Measurements from ENCODE around the gene COPG2. TPM values are rescaled to one million over a fixed set of nuclear protein-coding genes. Genes with fewer than 3 reads are reported as not detected.

The COPG2 gene
- total RNA-seq, 5 donors from 2014 or later (not counting 1 experiment from before 2014, with no cell fraction given) = 7.7 to 10.4 (median 8.5) TPM

- Histone ChIP-seq H3K4me1 (ENCODE audit: control insufficient read depth in 1 of 2, extremely low read depth in 1 of 2, insufficient read depth in 2 of 2, low read length in 2 of 2) (no peaks in the 10 kb centered on the region), H3K27ac (ENCODE audit: low read length) (no peak overlapping the region), H3K9me3 (peaks cover 2% of the 10 kb centered on the region), H3K27me3 (replicated peaks in 1 of 2; ENCODE audit: control insufficient read depth in 2 of 2, extremely low read depth in 1 of 2, insufficient read depth in 2 of 2, low read length in 1 of 2) (no peaks in the 10 kb centered on the region), H3K4me3 (ENCODE audit: control insufficient read depth in 1 of 2, extremely low read depth in 1 of 2, low read length in 1 of 2) (no peak overlapping the region), H3K36me3 (ENCODE audit: control insufficient read depth in 2 of 2, extremely low read depth in 1 of 2, insufficient read depth in 1 of 2, low read length in 1 of 2) (no peaks in the 10 kb centered on the region)
- WGBS (ENCODE audit: insufficient coverage) = no CpG with 5 or more reads among the region's 4 CpGs
- H3K27ac Mint-ChIP-seq = no peak overlapping the region
- peak in 3 of 4 experiments; percentile 40 to 58 (median 45) for ATAC-seq (replicated peaks in 1 of 4)
- H3K4me3 Mint-ChIP-seq = no peak overlapping the region
- no peaks in the 10 kb centered on the region for H3K36me3 Mint-ChIP-seq
- ChIA-PET POLR2A (interaction anchor here in 1 of 2 donors (0.6 kb wide), 2 partner anchors 155 to 251 kb away, joined by 3 read pairs; no protein-coding TSS in a partner anchor), CTCF (interaction anchor here in 1 of 2 donors (0.6 kb wide), 1 partner anchor 277 kb away, joined by 5 read pairs; no protein-coding TSS in a partner anchor)
- DNase-seq = peak in 1 of 35 experiments; percentile 26
- peaks cover 0 to 2% of the 10 kb centered on the region in 2 donors for H3K27me3 Mint-ChIP-seq
- peaks cover 0 to 19% (median 3%) of the 10 kb centered on the region in 3 donors for H3K9me3 Mint-ChIP-seq
- H3K4me1 Mint-ChIP-seq = peaks cover 3 to 9% (median 6%) of the 10 kb centered on the region in 3 donors
Measured at GRCh38 chr7:130463553-130464434, 204.8 kb downstream of the COPG2 start.

DNA sequence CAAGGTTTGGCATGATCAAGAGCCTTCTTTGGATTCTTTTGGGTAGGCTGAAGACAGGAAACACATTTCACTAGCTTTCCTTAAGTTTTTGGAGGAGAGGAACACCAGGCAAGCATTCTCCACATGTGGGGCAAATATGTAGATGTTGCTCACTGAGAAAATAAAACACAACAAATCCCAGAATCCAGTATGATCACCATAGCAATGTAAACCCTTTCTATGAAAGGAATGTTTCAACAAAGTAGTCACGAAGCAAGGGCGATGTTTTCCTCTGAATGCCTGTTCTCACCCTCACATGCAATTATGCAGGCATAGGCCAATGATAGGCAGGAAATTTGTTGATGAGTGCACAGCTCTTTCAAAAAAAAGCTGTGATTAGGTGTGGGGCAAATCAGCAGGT lies 207.3 kb downstream of the COPG2 start:
- H3K4me1 Mint-ChIP-seq = peaks cover 11 to 20% (median 14%) of the 10 kb centered on the region in 3 donors
- no peaks in the 10 kb centered on the region for H3K36me3 ChIP-seq (ENCODE audit: control insufficient read depth in 2 of 2, extremely low read depth in 1 of 2, insufficient read depth in 1 of 2, low read length in 1 of 2)
- WGBS (ENCODE audit: insufficient coverage) = no CpG with 5 or more reads among the region's 2 CpGs
- H3K4me3 Mint-ChIP-seq = no peak overlapping the region
- H3K36me3 Mint-ChIP-seq = no peaks in the 10 kb centered on the region
- H3K27me3 Mint-ChIP-seq = no peaks in the 10 kb centered on the region
- no peak for DNase-seq
- H3K27me3 ChIP-seq (replicated peaks in 1 of 2; ENCODE audit: control insufficient read depth in 2 of 2, extremely low read depth in 1 of 2, insufficient read depth in 2 of 2, low read length in 1 of 2) = no peaks in the 10 kb centered on the region
- ChIA-PET CTCF (no interaction called here), POLR2A (interaction anchor here in 1 of 2 donors (0.5 kb wide), 1 partner anchor 234 kb away, joined by 3 read pairs; no protein-coding TSS in a partner anchor)
- no peak overlapping the region for H3K4me3 ChIP-seq (ENCODE audit: control insufficient read depth in 1 of 2, extremely low read depth in 1 of 2, low read length in 1 of 2)
- H3K27ac Mint-ChIP-seq = no peak overlapping the region
- H3K9me3 ChIP-seq = peaks cover 2% of the 10 kb centered on the region
- no peak for ATAC-seq (replicated peaks in 1 of 4)
- H3K9me3 Mint-ChIP-seq = peaks cover 0 to 20% (median 3%) of the 10 kb centered on the region in 3 donors
- no peak overlapping the region for H3K27ac ChIP-seq (ENCODE audit: low read length)
- no peaks in the 10 kb centered on the region for H3K4me1 ChIP-seq (ENCODE audit: control insufficient read depth in 1 of 2, extremely low read depth in 1 of 2, insufficient read depth in 2 of 2, low read length in 2 of 2)

- WGBS (ENCODE audit: insufficient coverage) = no CpG with 5 or more reads among the region's 2 CpGs
- H3K4me3 ChIP-seq (ENCODE audit: control insufficient read depth in 1 of 2, extremely low read depth in 1 of 2, low read length in 1 of 2) = no peak overlapping the region
- Mint-ChIP-seq H3K27me3 (no peaks in the 10 kb centered on the region), H3K36me3 (no peaks in the 10 kb centered on the region), H3K27ac (peak overlapping the region; percentile 78 to 83), H3K4me1 (peaks cover 11 to 28% (median 12%) of the 10 kb centered on the region in 3 donors), H3K9me3 (peaks cover 0 to 15% (median 3%) of the 10 kb centered on the region in 3 donors), H3K4me3 (peak overlapping the region; percentile 50 to 72 (median 56))
- no peaks in the 10 kb centered on the region for H3K4me1 ChIP-seq (ENCODE audit: control insufficient read depth in 1 of 2, extremely low read depth in 1 of 2, insufficient read depth in 2 of 2, low read length in 2 of 2)
- ChIA-PET POLR2A (no interaction called here), CTCF (no interaction called here)
- ATAC-seq (replicated peaks in 1 of 4) (peak; percentile 60 to 73 (median 70)), DNase-seq (peak in 1 of 35 experiments; percentile 41)
- H3K36me3 ChIP-seq (ENCODE audit: control insufficient read depth in 2 of 2, extremely low read depth in 1 of 2, insufficient read depth in 1 of 2, low read length in 1 of 2) = no peaks in the 10 kb centered on the region
- H3K27ac ChIP-seq (ENCODE audit: low read length) = no peak overlapping the region
- peaks cover 2% of the 10 kb centered on the region for H3K9me3 ChIP-seq
- H3K27me3 ChIP-seq (replicated peaks in 1 of 2; ENCODE audit: control insufficient read depth in 2 of 2, extremely low read depth in 1 of 2, insufficient read depth in 2 of 2, low read length in 1 of 2) = no peaks in the 10 kb centered on the region
Measured at GRCh38 chr7:130458257-130458656, 210.3 kb downstream of the COPG2 start.

Other genes starting within 250 kb of the COPG2 start
- gene CEP41, start 227.7 kb downstream of the COPG2 start, total RNA-seq = 10 to 100 TPM in 1 of 5 donors, 1 to 10 TPM in 4; 6.3 to 13.6 (median 9.2) TPM
- gene MEST, start 176.7 kb downstream of the COPG2 start, total RNA-seq = 1 to 10 TPM; 3.1 to 8.2 (median 5.6) TPM
- gene TSGA13, start 17.8 kb upstream of the COPG2 start, total RNA-seq = not detected
- gene KLF14, start 65.5 kb upstream of the COPG2 start, total RNA-seq = not detected